Hepatic stellate cell (primary cell): ENCODE data around the gene TP53TG3E.
"Not testable (repeated sequence)": the region's sequence is repeated elsewhere in the genome, so short reads cannot be mapped to it uniquely, and the experiment has no call there.

Experiments
- DNase-seq: peaks from one replicate; pipeline ENCODE4 v3.0.0; 2011; ENCODE audit warnings: low spot score

The TP53TG3E gene, protein sequence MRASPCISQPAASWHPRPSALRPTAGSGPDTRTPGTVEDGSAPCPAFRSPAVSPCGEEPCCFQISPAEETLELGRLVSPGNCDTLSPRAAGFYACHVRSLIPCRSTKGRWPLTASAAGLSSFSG

DNA sequence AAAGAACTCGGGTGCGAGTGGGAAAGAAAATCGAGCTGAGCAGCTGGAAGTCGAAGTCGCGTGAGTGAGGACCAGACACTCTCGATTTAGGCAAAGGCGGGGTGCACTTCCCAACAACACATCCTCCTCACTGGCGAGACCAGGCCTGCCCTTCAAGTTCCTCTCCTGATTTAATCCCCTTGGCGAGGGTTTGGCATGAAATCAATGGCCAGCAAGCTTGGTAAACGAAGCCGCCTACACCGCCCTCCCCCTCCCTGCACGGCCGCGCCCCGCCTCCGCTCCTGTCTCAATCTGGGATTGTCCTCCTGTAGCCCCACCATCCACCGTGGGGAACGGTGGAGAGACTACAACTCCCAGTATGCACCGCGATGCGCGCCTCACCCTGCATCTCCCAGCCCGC, at the start of gene TP53TG3E:
TSS of gene TP53TG3E (plus strand) at position 301 of the 400 bp plus-strand sequence. CDS start at position 369, 68 bp downstream.
- DNase-seq = not testable (repeated sequence)

DNA sequence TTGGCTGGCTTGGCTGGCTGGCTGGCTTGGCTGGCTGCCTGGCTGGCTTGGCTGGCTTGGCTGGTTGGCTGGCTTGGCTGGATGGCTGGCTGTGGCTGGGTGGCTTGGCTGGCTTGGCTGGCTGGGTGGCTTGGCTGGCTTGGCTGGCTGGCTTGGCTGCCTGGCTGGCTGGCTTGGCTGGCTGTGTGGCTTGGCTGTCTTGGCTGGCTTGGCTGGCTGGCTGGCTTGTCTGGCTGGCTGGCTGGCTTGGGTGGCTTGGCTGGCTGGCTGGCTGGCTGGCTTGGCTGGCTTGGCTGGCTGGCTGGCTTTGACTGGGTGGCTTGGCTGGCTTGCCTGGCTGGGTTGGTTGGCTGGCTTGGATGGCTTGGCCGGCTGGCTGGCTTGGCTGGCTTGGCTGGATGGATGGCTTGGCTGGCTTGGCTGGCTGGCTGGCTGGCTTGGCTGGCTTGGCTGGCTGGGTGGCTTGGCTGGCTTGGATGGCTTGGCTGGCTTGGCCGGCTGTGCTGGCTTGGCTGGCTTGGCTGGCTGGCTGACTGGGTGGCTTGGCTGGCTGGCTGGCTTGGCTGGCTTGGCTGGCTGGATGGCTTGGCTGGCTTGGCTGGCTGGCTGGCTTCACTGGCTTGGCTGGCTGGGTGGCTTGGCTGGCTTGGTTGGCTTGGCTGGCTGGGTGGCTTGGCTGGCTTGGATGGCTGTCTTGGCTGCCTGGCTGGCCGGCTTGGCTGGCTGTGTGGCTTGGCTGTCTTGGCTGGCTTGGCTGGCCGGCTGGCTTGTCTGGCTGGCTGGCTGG, 32.3 kb downstream of the TP53TG3E start:
- DNase-seq = not testable (repeated sequence)

DNA sequence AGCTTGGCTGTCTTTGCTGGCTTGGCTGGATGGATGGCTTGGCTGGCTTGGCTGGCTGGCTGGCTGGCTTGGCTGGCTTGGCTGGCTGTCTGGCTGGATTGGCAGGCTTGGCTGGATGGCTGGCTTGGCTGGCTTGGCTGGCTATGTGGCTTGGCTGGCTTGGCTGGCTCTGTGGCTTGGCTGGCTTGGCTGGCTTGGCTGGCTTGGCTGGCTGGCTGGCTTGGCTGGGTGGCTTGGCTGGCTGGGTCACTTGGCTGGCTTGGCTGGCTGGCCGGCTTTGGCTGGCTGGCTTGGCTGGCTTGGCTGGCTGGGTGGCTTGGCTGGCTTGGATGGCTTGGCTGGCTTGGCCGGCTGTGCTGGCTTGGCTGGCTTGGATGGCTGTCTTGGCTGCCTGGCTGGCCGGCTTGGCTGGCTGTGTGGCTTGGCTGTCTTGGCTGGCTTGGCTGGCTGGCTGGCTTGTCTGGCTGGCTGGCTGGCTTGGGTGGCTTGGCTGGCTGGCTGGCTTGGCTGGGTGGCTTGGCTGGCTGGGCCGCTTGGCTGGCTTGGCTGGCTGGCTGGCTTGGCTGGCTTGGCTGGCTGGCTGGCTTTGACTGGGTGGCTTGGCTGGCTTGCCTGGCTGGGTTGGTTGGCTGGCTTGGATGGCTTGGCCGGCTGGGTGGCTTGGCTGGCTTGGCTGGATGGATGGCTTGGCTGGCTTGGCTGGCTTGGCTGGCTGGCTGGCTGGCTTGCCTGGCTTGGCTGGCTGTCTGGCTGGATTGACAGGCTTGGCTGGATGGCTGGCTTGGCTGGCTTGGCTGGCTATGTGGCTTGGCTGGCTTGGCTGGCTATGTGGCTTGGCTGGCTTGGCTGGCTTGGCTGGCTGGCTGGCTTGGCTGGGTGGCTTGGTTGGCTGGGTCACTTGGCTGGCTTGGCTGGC, 33.8 kb downstream of the TP53TG3E start:
- not testable (repeated sequence) for DNase-seq

DNA sequence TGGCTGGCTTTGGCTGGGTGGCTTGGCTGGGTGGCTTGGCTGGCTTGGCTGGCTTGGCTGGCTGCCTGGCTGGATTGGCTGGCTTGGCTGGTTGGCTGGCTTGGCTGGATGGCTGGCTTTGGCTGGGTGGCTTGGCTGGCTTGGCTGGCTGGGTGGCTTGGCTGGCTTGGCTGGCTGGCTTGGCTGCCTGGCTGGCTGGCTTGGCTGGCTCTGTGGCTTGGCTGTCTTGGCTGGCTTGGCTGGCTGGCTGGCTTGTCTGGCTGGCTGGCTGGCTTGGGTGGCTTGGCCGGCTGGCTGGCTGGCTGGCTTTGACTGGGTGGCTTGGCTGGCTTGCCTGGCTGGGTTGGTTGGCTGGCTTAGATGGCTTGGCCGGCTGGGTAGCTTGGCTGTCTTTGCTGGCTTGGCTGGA, 34.4 kb downstream of the TP53TG3E start:
- not testable (repeated sequence) for DNase-seq

DNA sequence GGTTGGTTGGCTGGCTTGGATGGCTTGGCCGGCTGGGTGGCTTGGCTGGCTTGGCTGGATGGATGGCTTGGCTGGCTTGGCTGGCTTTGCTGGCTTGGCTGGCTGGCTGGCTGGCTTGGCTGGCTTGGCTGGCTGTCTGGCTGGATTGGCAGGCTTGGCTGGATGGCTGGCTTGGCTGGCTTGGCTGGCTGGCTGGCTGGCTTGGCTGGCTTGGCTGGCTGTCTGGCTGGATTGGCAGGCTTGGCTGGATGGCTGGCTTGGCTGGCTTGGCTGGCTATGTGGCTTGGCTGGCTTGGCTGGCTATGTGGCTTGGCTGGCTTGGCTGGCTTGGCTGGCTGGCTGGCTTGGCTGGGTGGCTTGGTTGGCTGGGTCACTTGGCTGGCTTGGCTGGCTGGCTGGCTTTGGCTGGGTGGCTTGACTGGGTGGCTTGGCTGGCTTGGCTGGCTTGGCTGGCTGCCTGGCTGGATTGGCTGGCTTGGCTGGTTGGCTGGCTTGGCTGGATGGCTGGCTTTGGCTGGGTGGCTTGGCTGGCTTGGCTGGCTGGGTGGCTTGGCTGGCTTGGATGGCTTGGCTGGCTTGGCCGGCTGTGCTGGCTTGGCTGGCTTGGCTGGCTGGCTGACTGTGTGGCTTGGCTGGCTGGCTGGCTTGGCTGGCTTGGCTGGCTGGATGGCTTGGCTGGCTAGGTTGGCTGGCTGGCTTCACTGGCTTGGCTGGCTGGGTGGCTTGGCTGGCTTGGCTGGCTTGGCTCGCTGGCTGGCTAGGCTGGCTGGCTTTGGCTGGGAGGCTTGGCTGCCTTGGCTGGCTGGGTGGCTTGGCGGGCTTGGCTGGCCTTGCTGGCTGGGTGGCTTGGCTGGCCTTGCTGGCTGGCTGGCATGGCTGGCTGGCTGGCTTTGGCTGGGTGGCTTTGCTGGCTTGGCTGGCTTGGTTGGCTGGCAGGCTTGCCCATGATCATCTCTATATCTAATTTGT, 35.3 kb downstream of the TP53TG3E start:
- not testable (repeated sequence) for DNase-seq
